Stimulated activated CD4-positive, alpha-beta T cell treated with anti-CD3 and anti-CD28 coated beads, TNF-alpha, amount 100 ng/mL, for 1 hour (primary cell): ENCODE results near the gene TCEAL5.
A peak's percentile ranks its signal among the peaks of the same experiment; 100 is the strongest.
"Not testable (repeated sequence)": the region's sequence is repeated elsewhere in the genome, so short reads cannot be mapped to it uniquely, and the experiment has no call there.

ENCODE experiments used
- DNase-seq, 3 donors: peaks; one replicate each; pipeline ENCODE4 v3.0.0-alpha.2; 2020; ENCODE audit warnings: low read depth in 3 of 3, low spot score in 1 of 3

TCEAL5 gene

GRCh38 chrX:103276581-103277002, at the start of gene TCEAL5:
TSS of gene TCEAL5 (minus strand) at chrX:103276750. CDS start at chrX:103274563, 2,187 bp downstream.
- DNase-seq, result no peak

- no peak for DNase-seq
Observed at GRCh38 chrX:103311399-103311780, 34.8 kb upstream of the TCEAL5 start.

- DNase-seq, result peak; percentile 57 to 75 (median 67)
Observed at GRCh38 chrX:103310555-103311398, 34.2 kb upstream of the TCEAL5 start, which contains the start of gene BEX2. TSS of gene BEX2 (minus strand) at chrX:103310990. CDS start at chrX:103309976, 1,014 bp downstream.

GRCh38 chrX:103309860-103310554, 33.5 kb upstream of the TCEAL5 start:
- no peak for DNase-seq

GRCh38 chrX:103305666-103306065, 29.1 kb upstream of the TCEAL5 start:
- not testable (repeated sequence) for DNase-seq

- no peak for DNase-seq
Observed at GRCh38 chrX:103304705-103305104, 28.2 kb upstream of the TCEAL5 start.

GRCh38 chrX:103293118-103293517, 16.6 kb upstream of the TCEAL5 start:
- no peak for DNase-seq

GRCh38 chrX:103279624-103280023, 3.1 kb upstream of the TCEAL5 start:
- no peak for DNase-seq

GRCh38 chrX:103275947-103276567, 493 bp downstream of the TCEAL5 start:
- no peak for DNase-seq

- no peak for DNase-seq
Observed at GRCh38 chrX:103274284-103274683, 2.3 kb downstream of the TCEAL5 start.

- DNase-seq, result no peak
Observed at GRCh38 chrX:103258275-103258674, 18.3 kb downstream of the TCEAL5 start.

GRCh38 chrX:103256651-103257050, 19.9 kb downstream of the TCEAL5 start:
- DNase-seq, result no peak

GRCh38 chrX:103254921-103255493, 21.5 kb downstream of the TCEAL5 start, which contains the start of gene TCEAL8:
TSS of gene TCEAL8 (minus strand) at chrX:103255155. CDS start at chrX:103253979, 1,176 bp downstream.
- DNase-seq, result peak in 2 of 3 donors; percentile 22 to 30

GRCh38 chrX:103254171-103254824, 22.3 kb downstream of the TCEAL5 start:
- no peak for DNase-seq

GRCh38 chrX:103253608-103254007, 22.9 kb downstream of the TCEAL5 start:
- DNase-seq, result no peak

GRCh38 chrX:103250977-103251376, 25.6 kb downstream of the TCEAL5 start:
- DNase-seq, result no peak

- no peak for DNase-seq
Observed at GRCh38 chrX:103249805-103250204, 26.7 kb downstream of the TCEAL5 start.

GRCh38 chrX:103248553-103248952, 28.0 kb downstream of the TCEAL5 start:
- no peak for DNase-seq

GRCh38 chrX:103240155-103240554, 36.4 kb downstream of the TCEAL5 start:
- no peak for DNase-seq

- no peak for DNase-seq
Observed at GRCh38 chrX:103236296-103236695, 40.3 kb downstream of the TCEAL5 start.

- not testable (repeated sequence) for DNase-seq
Observed at GRCh38 chrX:103235608-103236007, 40.9 kb downstream of the TCEAL5 start.
